GM12872 (cell line): Measurements from ENCODE around the gene SORBS2.

Source experiments
- TF ChIP-seq, protein P1 (sequence below): IDR thresholded peaks from 3 replicates; pipeline ENCODE4 v1.5.1; 2011; ENCODE audit warnings: low read depth, mild to moderate bottlenecking, low read length, moderate library complexity; ENCODE audit not compliant: insufficient read depth

The SORBS2 gene

DNA sequence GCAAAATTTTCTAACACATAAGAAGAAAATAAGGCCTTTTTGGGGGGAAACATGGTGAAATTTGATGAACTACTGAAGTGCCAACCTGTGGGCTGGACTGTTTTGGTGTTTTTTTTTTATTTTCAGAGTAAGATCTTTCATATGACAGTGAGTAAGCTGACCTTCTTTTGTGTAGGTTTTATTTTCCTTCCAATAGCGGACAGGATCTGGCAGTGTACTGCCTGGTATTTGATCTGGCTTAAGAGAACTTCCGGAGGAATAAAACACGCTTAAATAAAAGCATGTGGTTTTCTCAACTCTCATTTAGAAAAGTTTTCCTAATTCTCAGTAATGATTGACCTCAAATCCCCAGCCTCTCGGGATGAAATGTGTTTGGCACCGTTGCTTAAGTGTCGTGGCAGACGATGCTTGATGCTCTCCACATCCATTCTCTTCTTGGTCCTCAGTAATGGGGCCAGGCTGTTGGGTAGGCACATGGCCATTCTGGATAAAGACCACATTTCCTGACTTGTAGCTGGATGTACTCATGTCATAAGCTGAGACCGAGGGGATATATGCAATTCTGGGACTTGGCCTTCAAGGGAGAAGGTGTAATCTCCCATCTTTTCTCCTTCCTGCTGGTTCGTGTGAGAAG lies 211.1 kb downstream of the SORBS2 start:
- TF ChIP-seq, protein P1, sequence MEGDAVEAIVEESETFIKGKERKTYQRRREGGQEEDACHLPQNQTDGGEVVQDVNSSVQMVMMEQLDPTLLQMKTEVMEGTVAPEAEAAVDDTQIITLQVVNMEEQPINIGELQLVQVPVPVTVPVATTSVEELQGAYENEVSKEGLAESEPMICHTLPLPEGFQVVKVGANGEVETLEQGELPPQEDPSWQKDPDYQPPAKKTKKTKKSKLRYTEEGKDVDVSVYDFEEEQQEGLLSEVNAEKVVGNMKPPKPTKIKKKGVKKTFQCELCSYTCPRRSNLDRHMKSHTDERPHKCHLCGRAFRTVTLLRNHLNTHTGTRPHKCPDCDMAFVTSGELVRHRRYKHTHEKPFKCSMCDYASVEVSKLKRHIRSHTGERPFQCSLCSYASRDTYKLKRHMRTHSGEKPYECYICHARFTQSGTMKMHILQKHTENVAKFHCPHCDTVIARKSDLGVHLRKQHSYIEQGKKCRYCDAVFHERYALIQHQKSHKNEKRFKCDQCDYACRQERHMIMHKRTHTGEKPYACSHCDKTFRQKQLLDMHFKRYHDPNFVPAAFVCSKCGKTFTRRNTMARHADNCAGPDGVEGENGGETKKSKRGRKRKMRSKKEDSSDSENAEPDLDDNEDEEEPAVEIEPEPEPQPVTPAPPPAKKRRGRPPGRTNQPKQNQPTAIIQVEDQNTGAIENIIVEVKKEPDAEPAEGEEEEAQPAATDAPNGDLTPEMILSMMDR: no peak

- TF ChIP-seq, protein P1: no peak
Observed at GRCh38 chr4:185599553-185600243, 212.3 kb downstream of the SORBS2 start.

DNA sequence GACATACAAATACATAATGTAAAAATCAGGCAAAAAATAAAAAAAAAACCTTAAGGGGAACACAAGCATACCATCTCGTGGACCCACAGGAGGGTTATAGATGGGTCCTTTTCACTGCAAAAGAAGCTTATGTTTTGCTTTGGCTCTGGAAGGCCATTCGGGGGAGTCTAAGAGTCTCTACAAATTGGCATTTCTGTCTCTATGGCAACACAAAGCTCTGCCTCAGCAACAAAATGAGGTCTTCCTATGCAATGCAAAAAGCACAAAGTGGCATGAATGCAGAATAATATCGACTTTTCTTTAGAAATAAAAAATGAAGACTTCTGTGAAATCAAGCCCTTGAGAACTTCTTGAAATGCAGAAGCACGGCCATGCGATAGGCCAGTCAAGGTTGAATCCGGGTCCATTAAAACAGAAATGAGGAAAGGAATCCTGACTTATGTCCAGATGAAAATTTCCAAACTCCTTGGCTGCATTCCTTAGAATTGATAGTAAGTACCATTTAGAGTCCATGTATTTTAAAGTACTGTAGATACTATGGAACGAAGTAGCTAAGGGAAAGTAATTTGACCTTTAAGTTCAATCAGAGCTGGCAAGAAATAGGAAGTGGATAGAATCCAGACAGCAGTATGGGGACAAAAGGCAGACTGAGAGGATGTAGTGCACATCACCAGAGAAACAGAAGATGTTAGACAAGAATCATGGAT lies 213.0 kb downstream of the SORBS2 start:
- TF ChIP-seq, protein P1: no peak

DNA sequence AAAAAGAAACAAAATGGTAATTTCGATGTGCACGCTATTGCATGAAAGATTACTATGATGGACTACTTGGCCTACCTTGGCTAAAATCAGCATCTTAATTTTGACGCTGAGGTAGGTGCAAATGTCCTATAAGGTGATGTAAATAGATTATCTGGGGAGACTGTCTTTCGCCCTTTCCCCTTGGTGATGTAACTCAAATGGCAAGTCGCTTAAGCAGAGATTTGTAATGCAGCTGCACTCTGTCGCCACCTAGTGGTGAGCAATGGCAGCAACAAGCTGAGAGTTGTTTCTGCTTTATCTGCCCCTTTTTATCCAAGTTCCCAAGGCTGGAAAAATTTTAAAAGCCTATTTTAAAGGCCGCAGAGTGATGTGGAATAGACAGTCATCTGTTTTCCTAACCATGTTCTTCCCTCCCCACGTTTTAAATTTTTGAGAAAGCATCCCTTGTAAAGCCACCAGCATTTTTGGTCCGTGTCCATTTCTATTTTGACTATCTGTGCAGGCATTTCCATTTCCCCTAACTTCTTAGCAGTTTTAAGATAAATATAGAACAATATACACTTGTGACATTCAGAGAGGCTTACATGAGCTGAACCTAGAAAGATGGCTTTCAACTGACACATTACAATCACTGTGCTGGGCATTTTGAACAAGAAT lies 214.3 kb downstream of the SORBS2 start:
- TF ChIP-seq, protein P1: peak; percentile 100

GRCh38 chr4:185592845-185593488 lies 219.0 kb downstream of the SORBS2 start:
- TF ChIP-seq, protein P1: no peak

DNA sequence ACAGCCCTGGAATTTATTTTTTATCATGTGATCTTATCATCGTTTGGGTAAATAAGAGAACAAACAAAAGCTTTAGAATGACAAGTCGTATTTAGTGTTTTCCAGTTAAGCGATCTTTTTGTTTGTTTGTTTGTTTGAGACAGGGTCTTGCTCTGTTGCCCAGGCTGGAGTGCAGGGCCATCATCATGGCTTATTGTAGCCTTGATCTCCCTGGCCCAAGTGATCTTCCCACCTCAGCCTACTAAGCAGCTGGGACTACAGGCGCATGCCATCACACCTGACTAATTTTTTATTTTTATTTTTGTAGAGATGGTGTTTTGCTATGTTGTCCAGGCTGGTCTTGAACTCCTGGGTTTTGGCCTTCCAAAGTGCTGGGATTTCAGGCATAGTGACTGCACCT lies 219.6 kb downstream of the SORBS2 start:
- TF ChIP-seq, protein P1: no peak
